Fibroblast of mammary gland (primary cell): ENCODE results near the gene NINL.

Experiments
- DNase-seq: peaks from one replicate; pipeline ENCODE4 v3.0.0-alpha.2; 2010; ENCODE audit warnings: low read depth
- H3K4me3 ChIP-seq: 2 replicates; pipeline ENCODE4 v1.5.1; 2011; ENCODE audit warnings: low read depth, mild to moderate bottlenecking, low read length, moderate library complexity; ENCODE audit not compliant: control insufficient read depth
- TF ChIP-seq, protein P1 (sequence below): conservative IDR thresholded peaks from 2 replicates; pipeline ENCODE4 v1.5.1; 2011; ENCODE audit warnings: low read depth, low read length, inconsistent platforms; ENCODE audit not compliant: control insufficient read depth, insufficient read depth

Gene NINL

DNA sequence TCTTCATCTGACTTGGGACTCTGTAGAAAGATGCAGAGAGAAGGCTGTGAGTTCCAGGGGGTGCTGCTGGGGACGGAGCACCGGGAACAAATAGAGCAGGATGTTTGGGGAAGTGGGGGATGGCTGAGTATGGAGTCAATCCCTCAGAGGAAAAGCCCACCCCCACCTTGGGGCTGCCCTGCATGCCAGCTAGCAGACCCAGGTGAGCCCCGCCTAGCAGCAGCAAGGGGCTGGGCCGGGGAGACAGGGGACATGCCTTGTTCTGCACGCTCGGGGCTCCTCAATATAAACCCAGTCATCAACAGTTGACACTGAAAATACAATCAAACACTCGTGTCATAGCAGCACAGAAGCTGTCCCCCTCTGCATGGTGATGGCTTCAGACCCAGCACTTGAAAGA lies 74.6 kb downstream of the NINL start:
- TF ChIP-seq, protein P1, sequence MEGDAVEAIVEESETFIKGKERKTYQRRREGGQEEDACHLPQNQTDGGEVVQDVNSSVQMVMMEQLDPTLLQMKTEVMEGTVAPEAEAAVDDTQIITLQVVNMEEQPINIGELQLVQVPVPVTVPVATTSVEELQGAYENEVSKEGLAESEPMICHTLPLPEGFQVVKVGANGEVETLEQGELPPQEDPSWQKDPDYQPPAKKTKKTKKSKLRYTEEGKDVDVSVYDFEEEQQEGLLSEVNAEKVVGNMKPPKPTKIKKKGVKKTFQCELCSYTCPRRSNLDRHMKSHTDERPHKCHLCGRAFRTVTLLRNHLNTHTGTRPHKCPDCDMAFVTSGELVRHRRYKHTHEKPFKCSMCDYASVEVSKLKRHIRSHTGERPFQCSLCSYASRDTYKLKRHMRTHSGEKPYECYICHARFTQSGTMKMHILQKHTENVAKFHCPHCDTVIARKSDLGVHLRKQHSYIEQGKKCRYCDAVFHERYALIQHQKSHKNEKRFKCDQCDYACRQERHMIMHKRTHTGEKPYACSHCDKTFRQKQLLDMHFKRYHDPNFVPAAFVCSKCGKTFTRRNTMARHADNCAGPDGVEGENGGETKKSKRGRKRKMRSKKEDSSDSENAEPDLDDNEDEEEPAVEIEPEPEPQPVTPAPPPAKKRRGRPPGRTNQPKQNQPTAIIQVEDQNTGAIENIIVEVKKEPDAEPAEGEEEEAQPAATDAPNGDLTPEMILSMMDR: no peak
- no peak for DNase-seq
- no peak overlapping the region for H3K4me3 ChIP-seq

DNA sequence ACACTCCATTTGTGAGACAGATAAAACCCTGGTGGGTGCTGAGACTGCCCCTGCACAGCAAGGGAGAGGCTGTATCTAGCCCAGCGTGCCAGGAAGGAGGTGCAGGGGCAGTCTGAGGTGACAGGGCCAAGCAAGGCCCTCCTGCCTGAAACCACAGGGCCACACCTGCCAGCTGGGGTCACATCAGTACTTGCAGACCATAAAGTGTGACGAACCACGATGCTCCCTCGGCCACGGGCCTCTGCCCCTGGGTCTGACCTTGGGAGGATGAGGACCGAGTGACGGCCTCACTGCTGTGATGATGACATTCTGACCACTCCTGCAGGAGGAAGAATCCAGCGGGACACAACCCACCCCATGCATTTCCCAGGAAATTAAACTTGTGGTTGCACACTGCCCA lies 75.1 kb downstream of the NINL start:
- H3K4me3 ChIP-seq: no peak overlapping the region
- DNase-seq: no peak
- TF ChIP-seq, protein P1: no peak

DNA sequence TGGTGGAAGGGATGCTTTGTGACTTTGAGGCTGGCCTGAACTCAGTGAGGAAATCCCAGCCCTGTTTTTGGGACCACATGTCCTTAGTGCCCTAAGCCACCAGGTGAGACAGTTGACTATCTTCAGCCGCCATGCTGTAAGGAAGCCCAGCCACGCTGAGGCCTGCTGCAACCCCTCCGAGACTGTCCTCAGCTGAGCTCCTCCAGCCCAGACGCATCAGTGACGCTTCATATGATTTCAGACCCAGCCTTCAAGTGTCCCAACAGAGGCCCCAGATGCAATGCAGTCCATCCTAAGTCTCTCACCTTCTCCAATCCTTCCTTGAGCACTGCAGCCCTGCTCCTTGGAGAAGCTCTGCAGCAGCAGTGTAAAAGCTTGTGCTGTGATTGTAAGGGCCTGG lies 76.2 kb downstream of the NINL start:
- no peak overlapping the region for H3K4me3 ChIP-seq
- TF ChIP-seq, protein P1: no peak
- no peak for DNase-seq

- no peak overlapping the region for H3K4me3 ChIP-seq
- DNase-seq: peak; percentile 70
- TF ChIP-seq, protein P1: no peak
Observed at GRCh38 chr20:25508083-25508770, 77.1 kb downstream of the NINL start.

DNA sequence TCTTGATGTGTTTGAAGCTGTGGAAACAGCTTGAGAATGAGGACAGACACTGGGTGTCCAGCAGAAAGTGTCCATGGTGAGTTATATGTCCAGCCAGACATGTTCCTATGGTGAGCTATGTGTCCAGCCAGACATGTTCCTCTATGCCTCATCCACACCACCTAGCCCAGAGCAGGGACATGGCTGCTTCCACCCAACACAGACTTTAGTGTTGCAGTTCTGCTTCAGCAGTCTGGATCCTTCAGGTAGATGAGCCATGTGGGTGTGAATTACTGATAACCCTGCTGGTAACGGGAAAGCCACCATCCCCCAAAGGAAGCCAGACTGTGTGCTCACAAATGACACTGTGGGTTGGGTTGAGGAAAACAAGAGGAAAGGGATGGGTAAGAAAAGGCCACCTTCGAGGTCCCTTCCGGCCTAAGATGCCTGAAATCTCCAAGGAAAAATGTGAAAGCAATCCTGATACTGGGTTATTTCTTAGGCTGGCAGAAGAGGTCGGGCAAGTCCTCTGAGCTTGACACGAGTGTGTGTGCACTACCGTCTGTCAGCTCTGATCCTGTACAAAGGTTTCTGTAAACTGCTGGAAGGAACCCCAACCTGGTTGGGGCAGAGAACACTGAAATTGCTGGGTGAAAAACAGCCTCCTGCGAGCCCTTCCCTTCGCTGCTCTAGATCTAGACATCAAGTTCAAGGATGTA lies 77.8 kb downstream of the NINL start:
- no peak overlapping the region for H3K4me3 ChIP-seq
- no peak for DNase-seq
- TF ChIP-seq, protein P1: no peak

DNA sequence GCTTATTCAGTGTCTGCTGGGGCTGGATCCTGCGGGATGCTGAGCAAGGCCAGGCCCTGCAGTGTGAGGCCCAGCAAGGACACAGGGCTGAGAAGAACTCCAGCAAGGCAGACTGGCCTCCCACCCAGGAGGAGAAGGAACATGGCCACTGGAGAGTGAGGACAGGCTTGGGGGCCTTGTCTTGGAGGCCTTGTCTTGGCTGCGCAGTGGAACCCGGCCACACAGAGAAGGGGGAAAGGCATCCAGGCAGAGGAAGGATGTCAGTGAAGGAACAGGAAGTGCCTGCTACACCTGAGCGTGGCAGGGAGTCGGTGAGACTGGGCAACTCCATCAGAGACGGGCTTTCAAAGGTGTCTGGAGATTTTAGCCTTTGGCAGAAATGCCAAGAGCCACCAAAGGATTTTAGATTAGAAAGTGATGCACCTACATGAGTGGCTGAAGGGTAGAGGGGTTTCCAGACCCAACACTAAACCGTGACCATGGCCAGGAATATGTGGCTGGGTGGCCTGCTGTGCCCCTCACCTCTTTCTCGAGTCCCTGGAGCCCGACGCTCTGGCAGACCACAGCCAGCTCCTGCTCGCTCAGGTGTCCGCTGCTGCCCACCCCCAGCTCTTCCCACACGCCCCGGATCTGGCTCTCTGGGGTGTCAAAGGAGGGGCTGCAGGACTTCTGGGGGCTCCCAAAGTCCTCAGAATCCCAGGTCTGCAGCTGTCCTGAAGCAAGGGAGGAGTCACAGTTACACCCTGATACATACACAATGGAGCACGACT lies 80.8 kb downstream of the NINL start:
- TF ChIP-seq, protein P1: no peak
- no peak for DNase-seq
- H3K4me3 ChIP-seq: no peak overlapping the region
